SU-DHL-6 (cell line): ENCODE measurements around the gene FKBP1C.

Experiments used
- H2AFZ ChIP-seq: fragments of 200-600 bp; sonication (generic); 2 replicates; pipeline ENCODE4 v1.6.1; 2014; ENCODE audit warnings: low read depth, mild to moderate bottlenecking, moderate library complexity, mixed read lengths, antibody characterized with exemption, low read length; ENCODE audit not compliant: severe bottlenecking
- H3F3A ChIP-seq: fragments of 200-600 bp; shearing (Covaris generic); 2 replicates; pipeline ENCODE4 v1.6.0; 2016; ENCODE audit warnings: antibody characterized with exemption, mild to moderate bottlenecking; ENCODE audit not compliant: insufficient read depth
- H3K27ac ChIP-seq: fragments of 200-600 bp; sonication (generic); 2 replicates; pipeline ENCODE4 v1.5.1; 2016; ENCODE audit warnings: low read depth, mild to moderate bottlenecking, low read length, moderate library complexity, mixed read lengths
- H3K27me3 ChIP-seq: fragments of 200-600 bp; sonication (generic), shearing (Covaris generic); 2 replicates; pipeline ENCODE4 v1.6.0; 2014; ENCODE audit warnings: mild to moderate bottlenecking, low read length
- H3K36me3 ChIP-seq: fragments of 200-600 bp; sonication (generic); 2 replicates; pipeline ENCODE4 v1.6.1; 2014; ENCODE audit warnings: mild to moderate bottlenecking, low read length, mixed read lengths
- H3K4me2 ChIP-seq: fragments of 300-600, 200-600 bp; shearing (Covaris generic), sonication (generic); 2 replicates; pipeline ENCODE4 v1.6.0; 2014; ENCODE audit warnings: low read length, low read depth, mild to moderate bottlenecking; ENCODE audit not compliant: poor library complexity, severe bottlenecking
- H3K4me3 ChIP-seq: fragments of 200-600 bp; sonication (generic); 2 replicates; pipeline ENCODE4 v1.5.1; 2014; ENCODE audit warnings: antibody characterized with exemption, low read length, mild to moderate bottlenecking, mixed read lengths; ENCODE audit not compliant: insufficient read depth, poor library complexity, severe bottlenecking
- H3K79me2 ChIP-seq: fragments of 200-600 bp; sonication (generic); 2 replicates; pipeline ENCODE4 v1.6.1; 2014; ENCODE audit warnings: mild to moderate bottlenecking, low read length, moderate library complexity; ENCODE audit not compliant: insufficient read depth
- H3K9ac ChIP-seq: fragments of 200-600 bp; sonication (generic); 2 replicates; pipeline ENCODE4 v1.7.0; 2014; ENCODE audit warnings: mild to moderate bottlenecking, low read length
- H3K9me2 ChIP-seq: fragments of 200-600 bp; sonication (generic); replicated peaks from 2 replicates; pipeline ENCODE4 v1.6.1; 2014; ENCODE audit warnings: low read length; ENCODE audit not compliant: insufficient read depth
- H3K9me3 ChIP-seq: fragments of 200-600 bp; sonication (generic); 2 replicates; pipeline ENCODE4 v1.6.1; 2014; ENCODE audit warnings: low read length, mixed read lengths; ENCODE audit not compliant: insufficient read depth
- H4K20me1 ChIP-seq: fragments of 200-600 bp; sonication (generic); 2 replicates; pipeline ENCODE4 v1.6.1; 2014; ENCODE audit warnings: low read depth, mild to moderate bottlenecking, antibody characterized with exemption, low read length, moderate library complexity, mixed read lengths
- CTCF ChIP-seq: fragments of 200-600 bp; sonication (generic); IDR thresholded peaks from one replicate; pipeline ENCODE4 v1.5.1; 2017; ENCODE audit warnings: antibody characterized with exemption, mild to moderate bottlenecking, low read length, moderate library complexity; ENCODE audit not compliant: insufficient read depth, poor library complexity, severe bottlenecking
- EZH2phosphoT487 ChIP-seq: fragments of 200-600 bp; sonication (generic), shearing (Covaris generic); conservative IDR thresholded peaks from 2 replicates; pipeline ENCODE4 v1.6.1; 2018; ENCODE audit warnings: mild to moderate bottlenecking, antibody characterized with exemption, low read length, moderate library complexity, mixed read lengths

The FKBP1C gene

GRCh38 chr6:63180367-63180766 lies 30.9 kb upstream of the FKBP1C start:
- Histone ChIP-seq H3K9me3 (no peaks in the 10 kb centered on the region), H3F3A (no peaks in the 10 kb centered on the region), H4K20me1 (no peaks in the 10 kb centered on the region), H3K4me3 (no peak overlapping the region), H3K79me2 (no peaks in the 10 kb centered on the region), H2AFZ (no peak overlapping the region), H3K27me3 (no peaks in the 10 kb centered on the region), H3K27ac (no peak overlapping the region), H3K4me2 (no peak overlapping the region), H3K9ac (no peak overlapping the region), H3K9me2 (no peaks in the 10 kb centered on the region), H3K36me3 (no peaks in the 10 kb centered on the region)
- TF ChIP-seq CTCF (no peak), EZH2phosphoT487 (no peak)

- Histone ChIP-seq H4K20me1 (no peaks in the 10 kb centered on the region), H3K27me3 (no peaks in the 10 kb centered on the region), H2AFZ (no peak overlapping the region), H3K9me2 (no peaks in the 10 kb centered on the region), H3K4me2 (no peak overlapping the region), H3K79me2 (no peaks in the 10 kb centered on the region), H3F3A (no peaks in the 10 kb centered on the region), H3K36me3 (no peaks in the 10 kb centered on the region), H3K27ac (no peak overlapping the region), H3K9ac (no peak overlapping the region), H3K9me3 (no peaks in the 10 kb centered on the region), H3K4me3 (no peak overlapping the region)
- TF ChIP-seq EZH2phosphoT487: no peak
- TF ChIP-seq CTCF: no peak
Measured at GRCh38 chr6:63186970-63187369, 24.3 kb upstream of the FKBP1C start.

- TF ChIP-seq CTCF: no peak
- no peak for TF ChIP-seq EZH2phosphoT487
- Histone ChIP-seq H3F3A (no peaks in the 10 kb centered on the region), H3K9me3 (no peaks in the 10 kb centered on the region), H4K20me1 (no peaks in the 10 kb centered on the region), H2AFZ (no peak overlapping the region), H3K27me3 (no peaks in the 10 kb centered on the region), H3K27ac (no peak overlapping the region), H3K4me2 (no peak overlapping the region), H3K79me2 (no peaks in the 10 kb centered on the region), H3K9ac (no peak overlapping the region), H3K36me3 (no peaks in the 10 kb centered on the region), H3K4me3 (no peak overlapping the region), H3K9me2 (no peaks in the 10 kb centered on the region)
Measured at GRCh38 chr6:63188828-63189227, 22.4 kb upstream of the FKBP1C start.
